PC-9 (cell line): ENCODE measurements around the gene GP2. TPM values are rescaled to one million over a fixed set of nuclear protein-coding genes. Genes with fewer than 3 reads are reported as not detected.

Experiments
- BruUV-seq: library from RNA; stranded (reverse); fragments of 400-500 nt; replicated peaks from 2 replicates; lab custom pipeline; 2021; lab: Mats Ljungman, UMichigan
- CTCF ChIA-PET: fragments of 300-600 bp; sonication (Branson Sonifier 250); formaldehyde crosslinking; loops from one replicate; lab custom pipeline; 2022; ENCODE audit warnings: antibody characterized with exemption; lab: Charles Lee
- POLR2A ChIA-PET: fragments of 300-600 bp; sonication (Branson Sonifier 250); formaldehyde crosslinking; loops from one replicate; lab custom pipeline; 2022; ENCODE audit warnings: antibody characterized with exemption; ENCODE audit not compliant: unreplicated experiment; lab: Charles Lee
- DNase-seq, 2 experiments: peaks; one replicate each; pipeline versions ENCODE4 v3.0.0 to v3.0.0-alpha.2; 2015 to 2022; ENCODE audit warnings: mixed read lengths in 1 of 2
- H2AFZ ChIP-seq: fragments of 200-600 bp; sonication (generic); 2 replicates; pipeline ENCODE4 v1.8.1; 2017; ENCODE audit warnings: antibody characterized with exemption
- H3F3A ChIP-seq: fragments of 200-600 bp; sonication (generic); 2 replicates; pipeline ENCODE4 v1.8.1; 2017; ENCODE audit warnings: antibody characterized with exemption, mild to moderate bottlenecking, low read depth; ENCODE audit not compliant: insufficient read depth
- H3K27ac ChIP-seq: fragments of 200-600 bp; sonication (generic); 2 replicates; pipeline ENCODE4 v1.6.1; 2016; ENCODE audit warnings: mixed run types
- H3K27me3 ChIP-seq: fragments of 200-600 bp; sonication (generic); 2 replicates; pipeline ENCODE4 v1.6.1; 2016; ENCODE audit warnings: low read depth, mixed run types; ENCODE audit not compliant: insufficient read depth
- H3K36me3 ChIP-seq: fragments of 200-600 bp; sonication (generic); 2 replicates; pipeline ENCODE4 v1.6.1; 2016; ENCODE audit warnings: low read depth, mixed run types
- H3K4me1 ChIP-seq: fragments of 200-600 bp; sonication (generic); replicated peaks from 2 replicates; pipeline ENCODE4 v1.6.1; 2016; ENCODE audit warnings: mixed run types; ENCODE audit not compliant: insufficient read depth
- H3K4me2 ChIP-seq: fragments of 200-600 bp; sonication (generic); 2 replicates; pipeline ENCODE4 v1.6.1; 2017; ENCODE audit warnings: mixed run types
- H3K4me3 ChIP-seq: fragments of 200-600 bp; sonication (generic); 2 replicates; pipeline ENCODE4 v1.6.1; 2016; ENCODE audit warnings: mixed run types
- H3K79me2 ChIP-seq: fragments of 200-600 bp; sonication (generic); 2 replicates; pipeline ENCODE4 v1.6.1; 2017; ENCODE audit warnings: low read depth, mixed run types
- H3K9me2 ChIP-seq: fragments of 200-600 bp; sonication (generic); 2 replicates; pipeline ENCODE4 v1.8.1; 2017; ENCODE audit warnings: mild to moderate bottlenecking; ENCODE audit not compliant: insufficient read depth
- H3K9me3 ChIP-seq: fragments of 200-600 bp; sonication (generic); 2 replicates; pipeline ENCODE4 v1.8.1; 2016; ENCODE audit warnings: low read depth; ENCODE audit not compliant: insufficient read depth
- H4K20me1 ChIP-seq: fragments of 200-600 bp; sonication (generic); 2 replicates; pipeline ENCODE4 v1.8.1; 2017; ENCODE audit not compliant: insufficient read depth
- CTCF ChIP-seq: fragments of 200-600 bp; sonication (generic); conservative IDR thresholded peaks from 2 replicates; pipeline ENCODE4 v1.6.1; 2017; ENCODE audit warnings: mixed run types, antibody characterized with exemption, mild to moderate bottlenecking, moderate library complexity
- EZH2 ChIP-seq: fragments of 200-600 bp; sonication (generic); IDR thresholded peaks from 2 replicates; pipeline ENCODE4 v1.8.0; 2017; ENCODE audit warnings: antibody characterized with exemption, low read depth
- intact Hi-C: fragments of 100-400 bp; cut with micrococcal nuclease; formaldehyde crosslinking; loops from one replicate; pipeline ENCODE4 v1.10.0; 2022; ENCODE audit not compliant: unreplicated experiment
- total RNA-seq: library from RNA; stranded (reverse); gene quantifications from 2 replicates; pipeline ENCODE4 v1.2.3, GENCODE V29; 2021

GP2 gene
- total RNA-seq, 1 experiment from 2014 or later: not detected

- POLR2A ChIA-PET: no interaction called here
- Histone ChIP-seq H3K9me3 (no peaks in the 10 kb centered on the region), H3K4me3 (no peak overlapping the region), H2AFZ (no peak overlapping the region), H3F3A (no peaks in the 10 kb centered on the region), H3K36me3 (no peaks in the 10 kb centered on the region), H3K9me2 (no peaks in the 10 kb centered on the region), H3K4me1 (no peaks in the 10 kb centered on the region), H3K27ac (no peak overlapping the region), H3K79me2 (no peaks in the 10 kb centered on the region), H3K4me2 (no peak overlapping the region), H4K20me1 (no peaks in the 10 kb centered on the region), H3K27me3 (peaks cover 5% of the 10 kb centered on the region; the same call in 1 of the 2 replicates)
- intact Hi-C loops: loop anchor here (5.0 kb wide), 1 partner anchor 745 kb away; the partner anchor contains the start of gene VPS35L
- no peak for TF ChIP-seq CTCF
- DNase-seq: no peak
- no TSS peak for BruUV-seq
- CTCF ChIA-PET: interaction anchor here (2.1 kb wide), 1 partner anchor 395 kb away, joined by 21 read pairs; no protein-coding TSS in a partner anchor
Observed at GRCh38 chr16:20301840-20302239, 25.5 kb downstream of the GP2 start.

- Histone ChIP-seq H2AFZ (no peak overlapping the region), H3K36me3 (no peaks in the 10 kb centered on the region), H3K4me2 (no peak overlapping the region), H3K9me3 (no peaks in the 10 kb centered on the region), H3F3A (no peaks in the 10 kb centered on the region), H4K20me1 (no peaks in the 10 kb centered on the region), H3K4me3 (no peak overlapping the region), H3K9me2 (no peaks in the 10 kb centered on the region), H3K27ac (no peak overlapping the region), H3K79me2 (no peaks in the 10 kb centered on the region), H3K27me3 (peaks cover 5% of the 10 kb centered on the region; the same call in 1 of the 2 replicates), H3K4me1 (no peaks in the 10 kb centered on the region)
- peak; percentile 75 for TF ChIP-seq CTCF
- TF ChIP-seq EZH2: no peak
- intact Hi-C loops: loop anchor here (1.0 to 5.0 kb wide), 2 partner anchors 393 to 743 kb away; partner anchors contain the start of gene VPS35L
- BruUV-seq: no TSS peak
- peak in 1 of 2 experiments; percentile 42 for DNase-seq
- ChIA-PET CTCF (interaction anchor here (0.5 to 2.1 kb wide), 5 partner anchors 63 to 1182 kb away, joined by 3 to 21 read pairs (median 4); no protein-coding TSS in a partner anchor), POLR2A (no interaction called here)
Observed at GRCh38 chr16:20300312-20301097, 26.8 kb downstream of the GP2 start.

GRCh38 chr16:20298452-20298851, 28.9 kb downstream of the GP2 start:
- CTCF ChIA-PET: no interaction called here
- no peaks in the 10 kb centered on the region for H3K79me2 ChIP-seq
- POLR2A ChIA-PET: no interaction called here
- no peaks in the 10 kb centered on the region for H3K9me3 ChIP-seq
- no peaks in the 10 kb centered on the region for H3F3A ChIP-seq
- H2AFZ ChIP-seq: no peak overlapping the region
- H3K4me2 ChIP-seq: no peak overlapping the region
- no peak for DNase-seq
- intact Hi-C loops: no loop called here
- peaks cover 18% of the 10 kb centered on the region; the same call in 1 of the 2 replicates for H3K27me3 ChIP-seq
- TF ChIP-seq EZH2: no peak
- TF ChIP-seq CTCF: no peak
- no peaks in the 10 kb centered on the region for H4K20me1 ChIP-seq
- no peak overlapping the region for H3K4me3 ChIP-seq
- no peaks in the 10 kb centered on the region for H3K4me1 ChIP-seq
- no TSS peak for BruUV-seq
- no peak overlapping the region for H3K27ac ChIP-seq
- H3K36me3 ChIP-seq: no peaks in the 10 kb centered on the region
- no peaks in the 10 kb centered on the region for H3K9me2 ChIP-seq
